Ovary (tissue), 9 donors: ENCODE measurements around the gene PWP2. TPM values are rescaled to one million over a fixed set of nuclear protein-coding genes. Genes with fewer than 3 reads are reported as not detected.

Source experiments
- DNase-seq, 5 donors: peaks; one replicate each; pipeline ENCODE4 v3.0.0-alpha.2; 2019 to 2020
- H3K27ac ChIP-seq, 2 donors: fragments of 200-600 bp; one replicate each; pipeline versions ENCODE4 v1.5.1 to v1.8.0; 2019 to 2022
- H3K27me3 ChIP-seq: fragments of 200-600 bp; one replicate; pipeline ENCODE4 v1.8.0; 2022
- H3K36me3 ChIP-seq: fragments of 200-600 bp; sonication (generic); one replicate; pipeline ENCODE4 v1.5.1; 2019
- H3K4me1 ChIP-seq: one replicate; pipeline ENCODE4 v1.8.1; 2013; ENCODE audit warnings: mild to moderate bottlenecking, moderate library complexity; ENCODE audit not compliant: insufficient read depth
- H3K4me3 ChIP-seq: fragments of 200-600 bp; sonication (generic); one replicate; pipeline ENCODE4 v1.5.1; 2017
- H3K9me3 ChIP-seq, 2 donors: fragments of 200-600 bp in 1 of 2; sonication (generic) in 1 of 2; one replicate each; pipeline versions ENCODE4 v1.5.1 to v1.8.1; 2013 to 2019; ENCODE audit warnings: mild to moderate bottlenecking in 1 of 2, moderate library complexity in 1 of 2
- EP300 ChIP-seq: sonication (generic); formaldehyde crosslinking; IDR thresholded peaks from one replicate; pipeline ENCODE4 v1.6.1; 2017; ENCODE audit warnings: antibody characterized with exemption
- POLR2A ChIP-seq: fragments of 450-650 bp; IDR thresholded peaks from one replicate; pipeline ENCODE4 v1.6.1; 2017; ENCODE audit warnings: antibody characterized with exemption, mild to moderate bottlenecking, moderate library complexity
- WGBS, 3 donors: extraction: QIAGEN DNeasy Blood & Tissue Kit in 1 of 3; methylation state at CpG; one replicate each; pipeline versions ENCODE4 v1.1.5 to v1.1.7; 2013 to 2017; 5-methylcytosine and 5-hydroxymethylcytosine counted together
- intact Hi-C, 4 donors: fragments of 100-400 bp; cut with DNase I; formaldehyde crosslinking; loops; one replicate each; pipeline versions ENCODE4 v1.11.0 to v1.15.1; 2022 to 2023
- polyA plus RNA-seq, 2 donors: library from polyadenylated mRNA; stranded (reverse); fragments of 200-250 nt in 1 of 2; fragments of 350-450 nt in 1 of 2; fragmentation: Illumina TruSeq in 1 of 2; extraction: RNeasy Lipid Tissue Mini Kit (QIAGEN cat#74804) in 1 of 2; gene quantifications; one replicate each; pipeline ENCODE4 v1.2.3, GENCODE V29; 2013 to 2014
- total RNA-seq, 7 donors: library from RNA; depleted of rRNA in 2 of 7; stranded (reverse); fragments of >200 nt in 2 of 7; fragmentation: NEBNext Ultra II Directional in 3 of 7; extraction: Animal tissue kit (Norgen Biotek cat#: 25700) in 3 of 7; gene quantifications; one replicate each; pipeline versions ENCODE4 v1.1.0 to v1.2.4, GENCODE V29; 2016 to 2023
- TF ChIP-seq, protein P1 (sequence below), 3 donors: fragments of 450-650 bp in 2 of 3; fragments of 200-600 bp in 1 of 3; IDR thresholded peaks; one replicate each; pipeline versions ENCODE4 v1.5.1 to v1.8.0; 2016 to 2022; ENCODE audit warnings: antibody characterized with exemption in 3 of 3, mild to moderate bottlenecking in 1 of 3
- donor health status: DM: no; HTN: no; CAD: no; lungs with moderate emphysema.
- donor health status: DM: no; HTN: no; CAD: no.
- donor health status: Bipolar disorder and iron deficiency.
- donor health status: DM: yes; HTN: yes; CAD: no.
- donor health status: DM: no; HTN: no; CAD: no.
- donor health status: DM: yes; HTN: yes; CAD: no.

Gene PWP2
- total and polyA plus RNA-seq, 9 donors = 1.2 to 9.3 (median 4.3) TPM

GRCh38 chr21:44074315-44074958 is 32.8 kb upstream of the PWP2 start:
- intact Hi-C loops = no loop called here
- DNase-seq = no peak
- H3K36me3 ChIP-seq = no peaks in the 10 kb centered on the region
- TF ChIP-seq EP300 (no peak), POLR2A (no peak)
- TF ChIP-seq, protein P1, sequence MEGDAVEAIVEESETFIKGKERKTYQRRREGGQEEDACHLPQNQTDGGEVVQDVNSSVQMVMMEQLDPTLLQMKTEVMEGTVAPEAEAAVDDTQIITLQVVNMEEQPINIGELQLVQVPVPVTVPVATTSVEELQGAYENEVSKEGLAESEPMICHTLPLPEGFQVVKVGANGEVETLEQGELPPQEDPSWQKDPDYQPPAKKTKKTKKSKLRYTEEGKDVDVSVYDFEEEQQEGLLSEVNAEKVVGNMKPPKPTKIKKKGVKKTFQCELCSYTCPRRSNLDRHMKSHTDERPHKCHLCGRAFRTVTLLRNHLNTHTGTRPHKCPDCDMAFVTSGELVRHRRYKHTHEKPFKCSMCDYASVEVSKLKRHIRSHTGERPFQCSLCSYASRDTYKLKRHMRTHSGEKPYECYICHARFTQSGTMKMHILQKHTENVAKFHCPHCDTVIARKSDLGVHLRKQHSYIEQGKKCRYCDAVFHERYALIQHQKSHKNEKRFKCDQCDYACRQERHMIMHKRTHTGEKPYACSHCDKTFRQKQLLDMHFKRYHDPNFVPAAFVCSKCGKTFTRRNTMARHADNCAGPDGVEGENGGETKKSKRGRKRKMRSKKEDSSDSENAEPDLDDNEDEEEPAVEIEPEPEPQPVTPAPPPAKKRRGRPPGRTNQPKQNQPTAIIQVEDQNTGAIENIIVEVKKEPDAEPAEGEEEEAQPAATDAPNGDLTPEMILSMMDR (IDR thresholded peaks at IDR 0.05) = no peak
- 91 to 94% (median 92%) methylated on average over 11 of the region's 11 CpGs for WGBS, 3 donors
- H3K27me3 ChIP-seq = no peaks in the 10 kb centered on the region
- H3K9me3 ChIP-seq = no peaks in the 10 kb centered on the region
- H3K27ac ChIP-seq = no peak overlapping the region
- H3K4me3 ChIP-seq = no peak overlapping the region
- no peaks in the 10 kb centered on the region for H3K4me1 ChIP-seq

DNA sequence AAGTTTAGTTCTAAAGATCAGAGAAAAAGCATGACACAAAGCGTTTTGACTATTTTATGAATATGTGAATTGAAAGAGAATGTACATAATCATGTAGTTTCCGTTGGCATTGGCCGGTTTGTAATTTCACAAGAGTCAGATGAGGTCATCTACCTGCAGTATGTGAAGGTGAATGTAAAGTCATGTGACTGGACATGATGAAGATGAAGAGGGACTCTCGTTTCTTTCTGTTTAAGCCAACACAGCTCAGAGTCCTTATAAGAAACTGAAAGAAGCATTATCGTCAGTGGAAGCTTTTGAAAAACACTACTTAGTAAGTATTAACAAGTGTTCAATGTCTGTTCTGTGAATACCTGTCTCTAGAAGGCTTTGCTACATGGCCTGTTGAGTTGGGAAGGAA is 30.9 kb upstream of the PWP2 start:
- Histone ChIP-seq H3K27ac (no peak overlapping the region), H3K4me1 (no peaks in the 10 kb centered on the region), H3K9me3 (no peaks in the 10 kb centered on the region), H3K36me3 (no peaks in the 10 kb centered on the region), H3K4me3 (no peak overlapping the region), H3K27me3 (no peaks in the 10 kb centered on the region)
- no peak for TF ChIP-seq POLR2A
- 87 to 91% (median 88%) methylated on average over 5 of the region's 5 CpGs for WGBS, 3 donors
- no peak for DNase-seq
- intact Hi-C loops = no loop called here

DNA sequence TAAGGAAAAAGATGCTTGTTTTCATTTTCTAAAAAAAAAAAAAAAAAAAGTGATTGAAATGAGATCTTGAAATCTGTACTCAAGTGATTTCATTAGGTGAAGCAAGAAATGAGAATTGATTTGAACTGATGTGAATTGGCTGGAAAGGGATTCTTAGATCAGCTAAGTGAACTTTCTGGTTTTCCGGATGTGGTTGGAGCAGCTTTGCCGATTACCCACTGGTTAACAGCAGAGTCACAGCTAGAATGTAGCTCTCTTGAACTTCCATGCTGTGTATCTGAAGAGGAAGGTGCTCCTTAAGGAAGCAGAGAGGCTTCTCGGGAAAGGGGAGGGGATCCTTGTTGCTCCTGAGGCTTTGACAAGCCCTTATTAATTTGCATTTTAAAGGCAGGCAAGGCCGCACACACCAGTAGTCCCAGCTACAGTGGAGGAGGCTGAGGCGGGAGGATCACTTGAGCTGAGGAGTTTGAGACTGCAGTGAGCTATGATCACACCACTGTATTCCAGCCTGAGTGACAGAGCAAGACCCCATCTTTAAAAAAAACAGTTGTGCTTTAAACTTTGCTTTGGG is 28.7 kb upstream of the PWP2 start:
- H3K9me3 ChIP-seq = no peaks in the 10 kb centered on the region
- intact Hi-C loops = no loop called here
- H3K36me3 ChIP-seq = no peaks in the 10 kb centered on the region
- DNase-seq = no peak
- H3K4me3 ChIP-seq = no peak overlapping the region
- 88 to 94% (median 91%) methylated on average over 5 of the region's 5 CpGs for WGBS, 3 donors
- no peak overlapping the region for H3K27ac ChIP-seq
- no peak for TF ChIP-seq POLR2A
- TF ChIP-seq, protein P1 (IDR thresholded peaks at IDR 0.05) = no peak
- no peak for TF ChIP-seq EP300
- no peaks in the 10 kb centered on the region for H3K4me1 ChIP-seq
- H3K27me3 ChIP-seq = no peaks in the 10 kb centered on the region

DNA sequence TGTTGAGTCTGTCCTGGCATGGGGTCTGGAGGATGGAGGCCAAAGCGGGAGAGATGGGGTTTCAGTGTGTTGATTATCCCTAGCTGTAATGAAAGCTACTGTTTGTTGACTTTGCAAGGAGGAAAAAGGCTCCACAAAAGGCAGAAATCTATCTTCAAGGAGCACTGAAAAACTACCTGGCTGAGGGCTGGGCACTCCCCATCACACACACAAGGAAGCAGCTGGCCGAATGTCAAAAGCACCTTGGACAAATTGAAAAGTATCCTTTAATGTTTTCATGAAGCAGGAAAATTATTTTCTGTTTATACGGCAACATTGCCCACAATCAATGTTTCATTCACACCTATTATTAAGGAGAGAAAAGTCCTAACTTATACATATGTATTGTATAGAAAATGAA is 27.8 kb upstream of the PWP2 start:
- TF ChIP-seq POLR2A (no peak), EP300 (no peak)
- TF ChIP-seq, protein P1 (IDR thresholded peaks at IDR 0.05) = no peak
- H3K9me3 ChIP-seq = no peaks in the 10 kb centered on the region
- H3K27ac ChIP-seq = no peak overlapping the region
- no peak for DNase-seq
- WGBS, 3 donors = 90 to 94% (median 92%) methylated on average over 3 of the region's 3 CpGs
- H3K4me1 ChIP-seq = no peaks in the 10 kb centered on the region
- H3K27me3 ChIP-seq = no peaks in the 10 kb centered on the region
- intact Hi-C loops = no loop called here
- H3K36me3 ChIP-seq = no peaks in the 10 kb centered on the region
- H3K4me3 ChIP-seq = no peak overlapping the region

- Histone ChIP-seq H3K36me3 (no peaks in the 10 kb centered on the region), H3K4me1 (no peaks in the 10 kb centered on the region), H3K4me3 (no peak overlapping the region), H3K9me3 (no peaks in the 10 kb centered on the region), H3K27me3 (no peaks in the 10 kb centered on the region), H3K27ac (no peak overlapping the region)
- intact Hi-C loops = no loop called here
- TF ChIP-seq, protein P1 (IDR thresholded peaks at IDR 0.05) = no peak
- TF ChIP-seq POLR2A (no peak), EP300 (no peak)
- WGBS, 3 donors = 89 to 93% (median 92%) methylated on average over 7 of the region's 7 CpGs
- DNase-seq = no peak
Measured at GRCh38 chr21:44079846-44080245, 27.4 kb upstream of the PWP2 start.
